ENCODE measurements around the gene NHSL1.

The NHSL1 gene

GRCh38 chr6:138518054-138518453 is 18.8 kb upstream of the NHSL1 start:
- ATAC-seq (replicated peaks; ENCODE audit: extremely low read depth, poor library complexity, severe bottlenecking) (no peak), DNase-seq (ENCODE audit: low spot score in 2 of 2) (no peak)
- Mint-ChIP-seq H3K4me3 (no peak overlapping the region), H3K27ac (ENCODE audit: low read depth) (no peak overlapping the region), H3K4me1 (peaks cover 19% of the 10 kb centered on the region), H3K9me3 (no peaks in the 10 kb centered on the region), H3K27me3 (peaks cover 28% of the 10 kb centered on the region), H3K36me3 (ENCODE audit: insufficient read depth) (no peaks in the 10 kb centered on the region)

- Mint-ChIP-seq H3K9me3 (no peaks in the 10 kb centered on the region), H3K27ac (ENCODE audit: low read depth) (no peak overlapping the region), H3K4me1 (peaks cover 19% of the 10 kb centered on the region), H3K4me3 (no peak overlapping the region), H3K36me3 (ENCODE audit: insufficient read depth) (no peaks in the 10 kb centered on the region), H3K27me3 (peaks cover 28% of the 10 kb centered on the region)
- DNase-seq (ENCODE audit: low spot score in 2 of 2), result peak; percentile 22 to 32
- no peak for ATAC-seq (replicated peaks; ENCODE audit: extremely low read depth, poor library complexity, severe bottlenecking)
These were observed 18.3 kb upstream of the NHSL1 start for GRCh38 chr6:138517635-138518034.

- Mint-ChIP-seq H3K4me3 (no peak overlapping the region), H3K36me3 (ENCODE audit: insufficient read depth) (no peaks in the 10 kb centered on the region), H3K27ac (ENCODE audit: low read depth) (no peak overlapping the region), H3K4me1 (peaks cover 19% of the 10 kb centered on the region), H3K27me3 (peaks cover 28% of the 10 kb centered on the region), H3K9me3 (no peaks in the 10 kb centered on the region)
- DNase-seq (ENCODE audit: low spot score in 2 of 2), result no peak
- ATAC-seq (replicated peaks; ENCODE audit: extremely low read depth, poor library complexity, severe bottlenecking), result no peak
These were observed 16.5 kb upstream of the NHSL1 start for GRCh38 chr6:138515657-138516248.

GRCh38 chr6:138514860-138515540 is 15.7 kb upstream of the NHSL1 start:
- peak; percentile 99 for ATAC-seq (replicated peaks; ENCODE audit: extremely low read depth, poor library complexity, severe bottlenecking)
- peak; percentile 18 to 47 for DNase-seq (ENCODE audit: low spot score in 2 of 2)
- H3K9me3 Mint-ChIP-seq, result no peaks in the 10 kb centered on the region
- H3K27me3 Mint-ChIP-seq, result peaks cover 23% of the 10 kb centered on the region
- peak overlapping the region; percentile 82 for H3K27ac Mint-ChIP-seq (ENCODE audit: low read depth)
- H3K36me3 Mint-ChIP-seq (ENCODE audit: insufficient read depth), result no peaks in the 10 kb centered on the region
- peak overlapping the region; percentile 21 for H3K4me3 Mint-ChIP-seq
- H3K4me1 Mint-ChIP-seq, result peaks cover 19% of the 10 kb centered on the region

- DNase-seq (ENCODE audit: low spot score in 2 of 2) (no peak), ATAC-seq (replicated peaks; ENCODE audit: extremely low read depth, poor library complexity, severe bottlenecking) (no peak)
- H3K4me3 Mint-ChIP-seq, result no peak overlapping the region
- peaks cover 18% of the 10 kb centered on the region for H3K27me3 Mint-ChIP-seq
- no peaks in the 10 kb centered on the region for H3K9me3 Mint-ChIP-seq
- no peak overlapping the region for H3K27ac Mint-ChIP-seq (ENCODE audit: low read depth)
- peaks cover 17% of the 10 kb centered on the region for H3K4me1 Mint-ChIP-seq
- H3K36me3 Mint-ChIP-seq (ENCODE audit: insufficient read depth), result no peaks in the 10 kb centered on the region
These were observed 13.3 kb upstream of the NHSL1 start for GRCh38 chr6:138512609-138513008.

- Mint-ChIP-seq H3K9me3 (no peaks in the 10 kb centered on the region), H3K36me3 (ENCODE audit: insufficient read depth) (no peaks in the 10 kb centered on the region), H3K4me1 (peaks cover 10% of the 10 kb centered on the region), H3K27me3 (peaks cover 14% of the 10 kb centered on the region), H3K4me3 (no peak overlapping the region), H3K27ac (ENCODE audit: low read depth) (no peak overlapping the region)
- DNase-seq (ENCODE audit: low spot score in 2 of 2) (no peak), ATAC-seq (replicated peaks; ENCODE audit: extremely low read depth, poor library complexity, severe bottlenecking) (no peak)
These were observed 10.8 kb upstream of the NHSL1 start for GRCh38 chr6:138510093-138510492.

- Mint-ChIP-seq H3K27ac (ENCODE audit: low read depth) (no peak overlapping the region), H3K36me3 (ENCODE audit: insufficient read depth) (no peaks in the 10 kb centered on the region), H3K9me3 (no peaks in the 10 kb centered on the region), H3K4me3 (no peak overlapping the region), H3K27me3 (peaks cover 16% of the 10 kb centered on the region), H3K4me1 (peaks cover 3% of the 10 kb centered on the region)
- ATAC-seq (replicated peaks; ENCODE audit: extremely low read depth, poor library complexity, severe bottlenecking) (no peak), DNase-seq (ENCODE audit: low spot score in 2 of 2) (no peak)
These were observed 10.1 kb upstream of the NHSL1 start for GRCh38 chr6:138509371-138509770.

- ATAC-seq (replicated peaks; ENCODE audit: extremely low read depth, poor library complexity, severe bottlenecking) (no peak), DNase-seq (ENCODE audit: low spot score in 2 of 2) (no peak)
- Mint-ChIP-seq H3K4me1 (no peaks in the 10 kb centered on the region), H3K27me3 (peaks cover 23% of the 10 kb centered on the region), H3K36me3 (ENCODE audit: insufficient read depth) (no peaks in the 10 kb centered on the region), H3K27ac (ENCODE audit: low read depth) (no peak overlapping the region), H3K9me3 (no peaks in the 10 kb centered on the region), H3K4me3 (no peak overlapping the region)
These were observed 9.3 kb upstream of the NHSL1 start for GRCh38 chr6:138508676-138508988.

GRCh38 chr6:138507977-138508675 is 8.8 kb upstream of the NHSL1 start:
- Mint-ChIP-seq H3K4me1 (no peaks in the 10 kb centered on the region), H3K27ac (ENCODE audit: low read depth) (no peak overlapping the region), H3K4me3 (no peak overlapping the region), H3K9me3 (no peaks in the 10 kb centered on the region), H3K27me3 (peaks cover 24% of the 10 kb centered on the region), H3K36me3 (ENCODE audit: insufficient read depth) (no peaks in the 10 kb centered on the region)
- DNase-seq (ENCODE audit: low spot score in 2 of 2) (no peak), ATAC-seq (replicated peaks; ENCODE audit: extremely low read depth, poor library complexity, severe bottlenecking) (no peak)

GRCh38 chr6:138504764-138505689 is 5.7 kb upstream of the NHSL1 start:
- Mint-ChIP-seq H3K27me3 (peaks cover 10% of the 10 kb centered on the region), H3K36me3 (ENCODE audit: insufficient read depth) (no peaks in the 10 kb centered on the region), H3K9me3 (no peaks in the 10 kb centered on the region), H3K4me3 (no peak overlapping the region), H3K4me1 (no peaks in the 10 kb centered on the region), H3K27ac (ENCODE audit: low read depth) (no peak overlapping the region)
- no peak for DNase-seq (ENCODE audit: low spot score in 2 of 2)
- no peak for ATAC-seq (replicated peaks; ENCODE audit: extremely low read depth, poor library complexity, severe bottlenecking)

- Mint-ChIP-seq H3K4me1 (no peaks in the 10 kb centered on the region), H3K27me3 (peaks cover 10% of the 10 kb centered on the region), H3K36me3 (ENCODE audit: insufficient read depth) (no peaks in the 10 kb centered on the region), H3K9me3 (no peaks in the 10 kb centered on the region), H3K4me3 (no peak overlapping the region), H3K27ac (ENCODE audit: low read depth) (no peak overlapping the region)
- ATAC-seq (replicated peaks; ENCODE audit: extremely low read depth, poor library complexity, severe bottlenecking) (no peak), DNase-seq (ENCODE audit: low spot score in 2 of 2) (no peak)
These were observed 4.8 kb upstream of the NHSL1 start for GRCh38 chr6:138503881-138504680.

GRCh38 chr6:138502546-138502945 is 3.3 kb upstream of the NHSL1 start:
- Mint-ChIP-seq H3K27me3 (peaks cover 22% of the 10 kb centered on the region), H3K36me3 (ENCODE audit: insufficient read depth) (no peaks in the 10 kb centered on the region), H3K9me3 (no peaks in the 10 kb centered on the region), H3K4me3 (no peak overlapping the region), H3K4me1 (no peaks in the 10 kb centered on the region), H3K27ac (ENCODE audit: low read depth) (no peak overlapping the region)
- DNase-seq (ENCODE audit: low spot score in 2 of 2), result no peak
- no peak for ATAC-seq (replicated peaks; ENCODE audit: extremely low read depth, poor library complexity, severe bottlenecking)
